Sigmoid colon (tissue), 7 donors: ENCODE measurements around the gene INPP5D. TPM values are rescaled to one million over a fixed set of nuclear protein-coding genes. Genes with fewer than 3 reads are reported as not detected.
"Not testable (repeated sequence)": the region's sequence is repeated elsewhere in the genome, so short reads cannot be mapped to it uniquely, and the experiment has no call there.

Source experiments
- DNase-seq: peaks from one replicate; pipeline ENCODE4 v3.0.0-alpha.2; 2019
- H3K27ac ChIP-seq, 4 donors: fragments of 200-600 bp; sonication (generic); one replicate each; pipeline ENCODE4 v1.5.1; 2016 to 2019; ENCODE audit warnings: mild to moderate bottlenecking in 1 of 4
- H3K27me3 ChIP-seq, 3 donors: fragments of 200-600 bp; sonication (generic); one replicate each; pipeline ENCODE4 v1.5.1; 2019; ENCODE audit warnings: mild to moderate bottlenecking in 1 of 3
- H3K36me3 ChIP-seq, 4 donors: fragments of 200-600 bp; sonication (generic); one replicate each; pipeline ENCODE4 v1.5.1; 2016 to 2019
- H3K4me1 ChIP-seq, 4 donors: fragments of 200-600 bp; sonication (generic); one replicate each; pipeline ENCODE4 v1.5.1; 2017 to 2019
- H3K4me3 ChIP-seq, 4 donors: fragments of 200-600 bp; sonication (generic); one replicate each; pipeline ENCODE4 v1.5.1; 2017 to 2019; ENCODE audit warnings: mild to moderate bottlenecking in 2 of 4, moderate library complexity in 1 of 4
- H3K9me3 ChIP-seq, 4 donors: fragments of 200-600 bp in 3 of 4; sonication (generic) in 3 of 4; one replicate each; pipeline versions ENCODE4 v1.5.1 to v1.6.1; 2013 to 2019
- CTCF ChIP-seq, 4 experiments: fragments of 450-650 bp in 3 of 4; fragments of 200-600 bp in 1 of 4; IDR thresholded peaks; one replicate each; pipeline ENCODE4 v1.5.1; 2016 to 2019; ENCODE audit warnings: antibody characterized with exemption in 4 of 4, mild to moderate bottlenecking in 3 of 4, moderate library complexity in 2 of 4
- EP300 ChIP-seq, 4 donors: sonication (generic); formaldehyde crosslinking; IDR thresholded peaks; one replicate each; pipeline ENCODE4 v1.6.1; 2017; ENCODE audit warnings: antibody characterized with exemption in 4 of 4
- POLR2A ChIP-seq, 2 donors: fragments of 450-650 bp; IDR thresholded peaks; one replicate each; pipeline ENCODE4 v1.6.1; 2016; ENCODE audit warnings: antibody characterized with exemption in 2 of 2, mild to moderate bottlenecking in 2 of 2, moderate library complexity in 2 of 2
- POLR2AphosphoS5 ChIP-seq, 4 donors: sonication (generic); formaldehyde crosslinking; IDR thresholded peaks; one replicate each; pipeline ENCODE4 v1.6.1; 2017; ENCODE audit warnings: antibody characterized with exemption in 4 of 4
- WGBS, 2 donors: extraction: QIAGEN DNeasy Blood & Tissue Kit; methylation state at CpG; one replicate each; pipeline ENCODE4 v1.1.7; 2013; 5-methylcytosine and 5-hydroxymethylcytosine counted together
- intact Hi-C: fragments of 100-400 bp; cut with DNase I; formaldehyde crosslinking; loops from one replicate; pipeline ENCODE4 v1.15.1; 2023
- polyA plus RNA-seq, 3 donors: library from polyadenylated mRNA; stranded (reverse); fragments of 200-250 nt; gene quantifications; one replicate each; pipeline ENCODE4 v1.2.3, GENCODE V29; 2013
- total RNA-seq, 4 donors: library from RNA; depleted of rRNA; stranded (reverse); fragments of >200 nt; gene quantifications; one replicate each; pipeline ENCODE4 v1.1.0, GENCODE V29; 2016
- donor health status: healthy with polysubstance abuse.
- donor health status: Bipolar disorder and iron deficiency.
- donor health status: healthy.

The INPP5D gene
- total and polyA plus RNA-seq, 7 donors, result 4.2 to 44.8 (median 8.7) TPM

- intact Hi-C loops, result no loop called here
- 25 to 86% methylated on average over 1 of the region's 1 CpG for WGBS, 2 donors
- no peak for DNase-seq
- Histone ChIP-seq H3K36me3 (no peaks in the 10 kb centered on the region), H3K4me3 (no peak overlapping the region), H3K27me3 (no peaks in the 10 kb centered on the region), H3K4me1 (no peaks in the 10 kb centered on the region), H3K9me3 (peaks cover 0 to 3% (median 1%) of the 10 kb centered on the region in 4 donors), H3K27ac (no peak overlapping the region)
- TF ChIP-seq POLR2A (IDR thresholded peaks at IDR 0.05), result no peak
- TF ChIP-seq CTCF (IDR thresholded peaks at IDR 0.05), result no peak
- TF ChIP-seq EP300 (IDR thresholded peaks at IDR 0.05), result no peak
These were observed 42.2 kb upstream of the INPP5D start for GRCh38 chr2:233017947-233018346.

GRCh38 chr2:233019610-233020009 is 40.5 kb upstream of the INPP5D start:
- H3K4me3 ChIP-seq, DNase-seq, H3K27ac ChIP-seq, H3K9me3 ChIP-seq, H3K27me3 ChIP-seq, H3K36me3 ChIP-seq, intact Hi-C loops, H3K4me1 ChIP-seq: not testable (repeated sequence)
- WGBS, 2 donors, result 92 to 96% methylated on average over 4 of the region's 4 CpGs

GRCh38 chr2:233020454-233020853 is 39.7 kb upstream of the INPP5D start:
- DNase-seq, result no peak
- H3K4me1 ChIP-seq, result no peaks in the 10 kb centered on the region
- H3K9me3 ChIP-seq, result peaks cover 0 to 3% (median 1%) of the 10 kb centered on the region in 4 donors
- H3K27ac ChIP-seq, result no peak overlapping the region
- intact Hi-C loops, result no loop called here
- TF ChIP-seq POLR2A (IDR thresholded peaks at IDR 0.05), result no peak
- no peaks in the 10 kb centered on the region for H3K36me3 ChIP-seq
- H3K27me3 ChIP-seq, result no peaks in the 10 kb centered on the region
- 84 to 85% methylated on average over 2 of the region's 2 CpGs for WGBS, 2 donors
- no peak overlapping the region for H3K4me3 ChIP-seq

- Histone ChIP-seq H3K4me1 (no peaks in the 10 kb centered on the region), H3K27me3 (no peaks in the 10 kb centered on the region), H3K4me3 (no peak overlapping the region), H3K27ac (no peak overlapping the region), H3K36me3 (no peaks in the 10 kb centered on the region), H3K9me3 (peaks cover 0 to 3% (median 1%) of the 10 kb centered on the region in 4 donors)
- no peak for DNase-seq
- TF ChIP-seq EP300 (IDR thresholded peaks at IDR 0.05) (no peak), POLR2A (IDR thresholded peaks at IDR 0.05) (no peak), POLR2AphosphoS5 (IDR thresholded peaks at IDR 0.05) (no peak), CTCF (IDR thresholded peaks at IDR 0.05) (no peak)
- WGBS, 2 donors, result 71 to 86% methylated on average over 8 of the region's 8 CpGs
- intact Hi-C loops, result no loop called here
These were observed 38.4 kb upstream of the INPP5D start for GRCh38 chr2:233021771-233022170.

GRCh38 chr2:233022561-233022960 is 37.6 kb upstream of the INPP5D start:
- no peaks in the 10 kb centered on the region for H3K36me3 ChIP-seq
- H3K4me1 ChIP-seq, result no peaks in the 10 kb centered on the region
- H3K4me3 ChIP-seq, result no peak overlapping the region
- intact Hi-C loops, result no loop called here
- no peak overlapping the region for H3K27ac ChIP-seq
- H3K9me3 ChIP-seq, result peaks cover 0 to 2% (median under 1%) of the 10 kb centered on the region in 4 donors
- DNase-seq, result no peak
- 92 to 94% methylated on average over 8 of the region's 8 CpGs for WGBS, 2 donors
- H3K27me3 ChIP-seq, result no peaks in the 10 kb centered on the region
- TF ChIP-seq POLR2A (IDR thresholded peaks at IDR 0.05) (no peak), POLR2AphosphoS5 (IDR thresholded peaks at IDR 0.05) (no peak), EP300 (IDR thresholded peaks at IDR 0.05) (no peak), CTCF (IDR thresholded peaks at IDR 0.05) (no peak)

GRCh38 chr2:233023007-233023760 is 37.0 kb upstream of the INPP5D start:
- intact Hi-C loops, result no loop called here
- TF ChIP-seq POLR2A (IDR thresholded peaks at IDR 0.05), result no peak
- no peak for TF ChIP-seq EP300 (IDR thresholded peaks at IDR 0.05)
- no peak for TF ChIP-seq POLR2AphosphoS5 (IDR thresholded peaks at IDR 0.05)
- no peak for TF ChIP-seq CTCF (IDR thresholded peaks at IDR 0.05)
- no peaks in the 10 kb centered on the region for H3K9me3 ChIP-seq
- no peaks in the 10 kb centered on the region for H3K27me3 ChIP-seq
- no peak overlapping the region for H3K4me3 ChIP-seq
- H3K27ac ChIP-seq, result no peak overlapping the region
- no peaks in the 10 kb centered on the region for H3K4me1 ChIP-seq
- H3K36me3 ChIP-seq, result no peaks in the 10 kb centered on the region
- 94% methylated on average over 18 of the region's 18 CpGs for WGBS, 2 donors
- DNase-seq, result no peak
